GM18498 (cell line): ENCODE measurements around the gene TMEM233.

Experiments used
- ATAC-seq: cut with Tn5 transposase; IDR thresholded peaks from one replicate; pipeline ENCODE4 v1.9.1; 2021; ENCODE audit warnings: mild to moderate bottlenecking, moderate library complexity; ENCODE audit not compliant: unreplicated experiment

Gene TMEM233

GRCh38 chr12:119679081-119679480, 85.5 kb downstream of the TMEM233 start:
- no peak for ATAC-seq

DNA sequence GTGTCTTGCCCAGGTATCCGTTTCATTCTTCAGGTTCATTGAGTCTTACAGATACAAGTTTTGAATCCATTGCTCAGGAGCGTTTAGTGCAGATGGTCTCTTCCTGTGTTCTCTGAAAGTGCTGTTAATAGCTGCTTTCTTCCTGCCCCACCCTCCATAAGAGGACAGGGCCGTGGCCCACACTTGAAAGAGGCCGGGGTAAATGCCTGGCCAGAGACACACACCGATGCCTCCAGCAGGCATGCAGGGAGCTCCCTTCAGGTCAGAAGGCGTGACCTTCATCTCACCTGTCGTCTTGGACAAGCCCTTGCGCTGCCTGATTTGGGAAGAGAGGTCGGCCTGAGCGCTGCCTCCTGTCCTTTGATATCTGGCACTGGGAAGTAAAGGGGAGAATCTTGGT, 85.9 kb downstream of the TMEM233 start:
- no peak for ATAC-seq

GRCh38 chr12:119681111-119681510, 87.5 kb downstream of the TMEM233 start:
- no peak for ATAC-seq

- no peak for ATAC-seq
Measured at GRCh38 chr12:119681728-119682638, 88.4 kb downstream of the TMEM233 start.

DNA sequence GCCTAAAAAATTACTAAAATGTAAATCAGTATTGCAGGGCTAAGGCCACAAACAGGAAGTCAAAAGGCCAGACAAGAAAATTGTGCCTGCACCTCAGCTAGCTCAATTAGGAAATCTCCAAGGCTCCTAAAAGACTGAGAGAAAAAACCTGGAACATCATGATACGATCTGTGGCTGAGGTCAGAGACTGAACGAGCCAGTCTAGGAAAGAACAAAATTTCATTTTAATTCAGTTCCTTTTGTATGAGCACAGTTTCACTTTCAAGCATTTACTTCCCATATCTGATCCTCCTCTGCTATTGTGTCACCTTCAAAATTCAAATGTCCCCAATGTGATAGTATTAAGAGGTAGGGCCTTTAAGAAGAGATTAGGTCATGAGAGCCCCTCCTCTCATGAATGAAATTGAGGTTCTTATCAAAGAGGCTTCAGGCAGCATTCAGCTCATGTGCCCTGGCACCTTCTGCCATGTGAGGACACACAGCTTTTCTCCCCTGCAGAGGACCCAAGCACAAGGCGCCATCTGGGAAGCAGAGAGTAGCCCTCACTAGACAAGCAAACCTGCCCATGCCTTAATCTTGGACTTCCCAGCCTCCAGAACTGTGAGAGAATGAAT, 89.2 kb downstream of the TMEM233 start:
- ATAC-seq: peak; percentile 43

DNA sequence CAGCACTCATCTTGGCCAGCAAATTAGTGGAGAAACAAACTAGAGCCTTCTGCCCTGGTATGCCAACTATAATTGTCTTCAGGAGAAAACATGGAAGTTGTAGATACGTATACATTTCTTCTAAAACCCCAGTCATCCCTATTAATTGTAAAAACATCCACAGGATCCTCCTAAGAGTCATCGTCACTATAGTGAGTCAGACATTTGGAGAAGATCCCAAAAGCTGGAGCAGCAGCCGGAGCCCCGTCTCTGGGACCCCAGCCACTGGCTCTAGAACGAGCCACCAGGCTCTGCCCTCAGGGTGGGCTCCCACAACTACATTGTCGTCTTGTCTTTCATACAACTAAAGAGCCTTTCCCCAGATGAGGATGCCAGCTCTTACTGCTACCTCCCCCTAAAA, 89.8 kb downstream of the TMEM233 start:
- no peak for ATAC-seq

DNA sequence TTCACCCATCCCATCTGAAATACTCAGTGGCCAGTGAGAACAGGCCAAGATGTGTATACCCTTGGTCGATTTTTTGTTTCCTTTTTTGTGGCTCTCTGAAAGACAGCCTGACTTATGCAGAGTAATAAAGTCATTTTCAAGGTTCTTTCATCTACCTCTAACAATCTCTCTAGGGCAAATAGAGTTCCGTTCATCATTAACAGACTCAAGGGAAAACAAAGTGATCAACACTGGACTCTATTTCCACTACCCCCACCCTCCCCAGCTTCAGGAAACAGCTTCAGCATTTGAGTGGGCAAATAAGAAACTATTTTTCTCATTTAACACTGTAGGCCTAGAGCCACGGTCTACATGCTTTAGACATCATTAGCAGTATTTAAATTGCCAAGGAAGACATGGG, 90.2 kb downstream of the TMEM233 start:
- no peak for ATAC-seq

DNA sequence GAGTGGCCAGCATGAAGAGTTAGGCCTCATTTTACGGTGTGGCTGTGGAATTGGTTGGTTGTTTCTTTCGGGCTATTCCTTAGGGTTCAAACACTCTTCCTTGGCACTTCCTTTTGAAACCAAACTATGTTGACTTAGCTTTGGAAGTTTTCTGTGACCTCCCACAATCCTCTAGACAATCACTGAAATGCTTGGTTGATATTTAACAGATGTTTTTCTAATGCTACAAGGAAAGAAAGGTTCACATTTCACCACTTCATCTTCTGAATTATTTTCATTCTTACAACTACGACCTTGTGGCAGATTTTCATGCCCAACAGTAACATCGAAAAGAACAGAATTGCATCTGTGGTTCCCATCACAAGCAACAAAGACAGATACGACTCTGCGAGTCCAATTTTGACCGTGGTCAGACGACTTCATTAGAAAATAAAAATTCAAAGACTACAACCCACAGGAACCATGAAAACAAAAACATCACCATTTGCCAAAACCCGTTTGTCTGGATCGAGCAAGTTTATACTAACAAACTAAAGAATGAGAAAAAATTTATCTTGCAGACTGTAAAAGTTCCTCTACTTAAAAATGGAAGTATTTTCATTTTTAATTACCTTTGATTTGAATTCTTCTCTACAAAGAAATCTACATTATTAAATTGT, 91.3 kb downstream of the TMEM233 start:
- no peak for ATAC-seq

DNA sequence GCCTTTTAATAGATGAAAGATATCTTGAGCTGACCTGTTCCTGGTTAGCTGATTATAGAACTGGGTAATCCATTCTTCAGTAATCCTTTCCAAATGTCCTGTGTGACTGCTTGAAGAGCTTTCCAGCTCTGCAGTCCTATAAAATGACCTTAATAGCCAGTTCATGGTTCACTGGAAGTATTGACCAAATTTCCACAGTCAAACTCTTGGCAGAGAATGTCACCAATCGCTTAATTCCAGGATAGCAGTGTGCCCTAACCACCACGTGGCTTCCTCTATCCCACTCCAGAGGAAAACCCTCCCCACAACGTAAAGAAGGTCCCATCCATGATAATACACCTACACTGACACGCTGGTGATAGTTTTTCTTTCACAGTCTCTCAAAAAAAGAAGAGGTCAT, 91.8 kb downstream of the TMEM233 start:
- ATAC-seq: no peak

GRCh38 chr12:119686355-119686754, 92.8 kb downstream of the TMEM233 start:
- ATAC-seq: no peak

DNA sequence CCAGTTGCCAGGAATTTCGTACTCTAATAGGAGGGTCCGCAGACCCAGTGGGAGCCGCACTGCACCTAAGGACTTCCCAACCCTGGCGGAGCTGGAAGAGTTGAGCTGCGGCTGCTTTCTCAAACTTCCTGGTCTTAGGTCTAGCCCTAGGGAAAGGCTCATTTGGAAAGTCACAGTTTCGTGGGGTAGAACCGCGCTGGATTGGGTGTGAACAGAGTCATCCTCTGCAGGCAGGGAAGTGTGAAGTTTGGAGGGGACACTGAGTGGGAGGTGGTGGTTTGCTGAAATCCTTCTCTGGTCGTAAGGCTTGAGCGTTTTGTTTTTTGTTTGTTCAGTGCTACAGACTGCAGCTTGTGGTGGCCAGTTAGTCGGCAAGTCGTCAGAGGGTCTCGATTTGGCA, 93.2 kb downstream of the TMEM233 start:
- ATAC-seq: no peak

DNA sequence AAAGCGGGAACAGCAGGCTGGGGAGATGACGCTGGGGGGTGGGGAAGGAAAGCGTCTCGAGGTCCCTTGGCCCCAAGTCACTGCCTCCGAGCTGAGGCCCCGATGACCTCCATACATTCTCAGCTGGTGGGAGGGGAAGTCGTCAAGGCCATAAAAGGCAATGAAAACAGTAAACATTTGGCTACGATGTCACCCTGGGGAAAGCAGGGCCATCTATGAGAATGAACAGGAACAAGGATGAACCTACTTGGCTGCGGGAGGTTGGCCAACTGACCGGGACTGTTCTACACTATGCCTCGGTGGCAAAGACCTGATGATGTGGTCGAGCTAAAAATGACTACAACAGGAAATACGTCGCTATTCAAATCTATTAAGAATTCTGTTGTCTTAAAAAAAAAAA, 93.8 kb downstream of the TMEM233 start:
- no peak for ATAC-seq

DNA sequence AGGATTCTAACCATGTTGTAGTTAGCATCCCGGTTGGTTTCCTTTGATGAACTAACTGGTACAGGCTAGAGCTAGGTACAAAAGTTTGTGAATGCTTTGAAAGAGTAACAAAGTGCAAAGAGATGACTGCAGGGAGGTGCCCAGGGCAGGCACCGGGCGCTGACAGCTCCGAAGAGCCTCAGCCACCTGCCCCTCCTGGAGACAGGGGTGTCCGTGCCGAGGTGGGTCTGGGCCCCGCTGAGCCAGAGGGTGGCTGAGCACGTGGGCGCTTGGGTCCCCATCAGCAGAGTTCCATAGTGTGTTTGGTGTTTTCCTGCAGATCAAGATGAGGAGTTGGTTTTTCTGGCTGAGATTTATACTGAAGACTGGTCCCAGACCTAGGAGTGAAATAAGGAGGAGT, 94.3 kb downstream of the TMEM233 start:
- no peak for ATAC-seq

DNA sequence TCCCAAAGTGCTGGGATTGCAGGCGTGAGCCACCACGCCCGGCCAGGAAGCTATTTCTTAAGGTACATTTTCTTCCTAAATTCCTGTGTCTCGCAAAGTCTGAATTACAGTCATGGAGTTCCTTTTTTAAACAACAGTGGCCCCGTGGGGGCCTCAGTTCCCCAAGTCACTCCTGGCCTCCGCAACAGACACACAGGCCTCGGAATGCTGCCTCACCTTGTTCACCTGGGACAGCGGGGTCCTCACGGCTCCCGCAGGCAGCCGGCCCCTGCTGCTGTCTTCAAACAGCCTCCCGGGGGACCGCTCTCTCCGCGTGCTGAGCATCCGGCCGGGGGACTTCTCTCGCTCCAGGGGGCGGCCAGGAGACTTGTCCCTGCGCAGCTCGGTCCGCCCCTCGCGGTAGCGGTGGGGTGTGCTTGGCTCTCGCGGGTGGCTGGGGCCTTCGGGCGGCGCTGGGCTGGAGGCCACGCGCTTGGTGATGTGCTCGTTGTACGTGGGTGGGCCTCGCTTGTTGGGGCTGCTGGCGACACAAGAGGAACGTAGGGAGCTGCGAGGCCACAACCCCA, 96.4 kb downstream of the TMEM233 start:
- no peak for ATAC-seq

DNA sequence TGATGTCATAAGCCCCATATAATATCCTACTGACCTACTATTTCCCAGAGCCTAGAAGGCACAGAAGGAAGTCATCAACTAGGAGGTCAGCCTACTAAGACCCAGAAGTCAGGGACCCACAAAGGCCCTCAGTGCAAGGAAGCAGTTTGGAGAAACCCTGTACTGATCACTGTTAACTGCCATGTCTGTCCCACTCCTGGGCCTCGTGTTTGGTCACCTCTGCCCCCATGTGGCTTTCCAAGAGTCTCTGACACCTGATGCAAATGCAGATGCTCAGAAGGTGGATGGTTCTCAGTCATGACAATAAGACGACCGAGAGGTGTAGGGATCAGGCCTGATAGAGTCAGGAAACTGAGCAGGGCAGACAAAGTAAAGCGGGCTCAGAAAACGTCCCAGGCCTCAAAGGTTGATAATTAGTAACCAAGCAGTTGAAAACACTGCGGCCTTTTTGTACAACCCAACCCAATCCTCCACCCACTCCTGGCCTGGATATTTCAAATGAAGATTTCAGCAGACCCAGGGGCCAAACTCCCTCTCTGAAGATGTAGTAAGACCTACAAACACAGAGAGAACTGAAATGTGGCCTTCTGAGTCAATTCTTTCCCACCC, 97.7 kb downstream of the TMEM233 start:
- no peak for ATAC-seq

GRCh38 chr12:119692410-119692809, 98.8 kb downstream of the TMEM233 start:
- ATAC-seq: no peak
